K562 (cell line): ENCODE results near the gene RNF112. TPM values are rescaled to one million over a fixed set of nuclear protein-coding genes. Genes with fewer than 3 reads are reported as not detected.
A peak's percentile ranks its signal among the peaks of the same experiment; 100 is the strongest.

Experiments used
- ATAC-seq: fragments of 200-7000 bp; cut with Tn5 transposase; 3 replicates; pipeline ENCODE4 v1.9.1; 2020; ENCODE audit warnings: moderate library complexity
- BruUV-seq: library from RNA; stranded (reverse); fragments of 400-500 nt; replicated peaks from 2 replicates; lab custom pipeline; 2021; lab: Mats Ljungman, UMichigan
- CTCF ChIA-PET: fragments of 300-600 bp; formaldehyde crosslinking; extraction: SDS; loops from one replicate; lab custom pipeline; 2021; ENCODE audit warnings: low intra/inter-chr PET ratio; lab: Yijun Ruan, JAX
- POLR2A ChIA-PET: fragments of 300-600, 350-650 bp; sonication (Branson Sonifier 250); formaldehyde crosslinking; extraction: SDS; loops from one replicate; lab custom pipeline; 2021; ENCODE audit warnings: antibody characterized with exemption, inconsistent platforms; lab: Yijun Ruan, JAX
- DNase-seq, 4 experiments: peaks; one replicate each; pipeline versions ENCODE4 v3.0.0 to v3.0.0-alpha.2; 2011 to 2018; ENCODE audit warnings: low spot score in 3 of 4, mixed read lengths in 3 of 4; ENCODE audit errors: extremely low read depth in 1 of 4
- FAIRE-seq: peaks from 2 replicates; lab custom pipeline; 2011; peaks lifted over from hg19 to GRCh38; lab: Jason Lieb, UNC
- H2AFZ ChIP-seq: 2 replicates; pipeline ENCODE4 v1.6.0; 2011; ENCODE audit warnings: low read depth, low read length, control low read depth, inconsistent platforms
- H3K27ac ChIP-seq: fragments of 200-600 bp; 3 replicates; pipeline ENCODE4 v1.8.0; 2011; ENCODE audit warnings: low read depth, mild to moderate bottlenecking, control low read depth, inconsistent platforms, low read length, moderate library complexity, mixed read lengths; ENCODE audit errors: extremely low read depth
- H3K27me3 ChIP-seq, 2 experiments: fragments of 300-600 bp in 1 of 2; 2 replicates in 1 of 2; 3 replicates in 1 of 2; pipeline versions ENCODE4 v1.6.0 to v1.8.0; 2011; ENCODE audit warnings: inconsistent platforms in 2 of 2, low read length in 2 of 2, mild to moderate bottlenecking in 1 of 2, mixed read lengths in 1 of 2, moderate library complexity in 1 of 2; ENCODE audit not compliant: control insufficient read depth in 2 of 2, insufficient read depth in 2 of 2
- H3K36me3 ChIP-seq: fragments of 300-600 bp; 3 replicates; pipeline ENCODE4 v1.8.0; 2011; ENCODE audit warnings: mild to moderate bottlenecking, low read length, inconsistent platforms; ENCODE audit not compliant: control insufficient read depth, insufficient read depth
- H3K4me1 ChIP-seq, 2 experiments: fragments of 200-600 bp in 1 of 2; replicated peaks in 1 of 2; 2 replicates in 1 of 2; 3 replicates in 1 of 2; pipeline versions ENCODE4 v1.5.1 to v1.8.0; 2011; ENCODE audit warnings: inconsistent platforms in 2 of 2, low read length in 2 of 2, mild to moderate bottlenecking in 1 of 2, mixed read lengths in 1 of 2, moderate library complexity in 1 of 2; ENCODE audit not compliant: control insufficient read depth in 2 of 2, insufficient read depth in 2 of 2
- H3K4me2 ChIP-seq: 2 replicates; pipeline ENCODE4 v1.6.1; 2011; ENCODE audit warnings: low read length, control low read depth, inconsistent platforms, mixed read lengths; ENCODE audit not compliant: insufficient read depth
- H3K4me3 ChIP-seq: fragments of 200-600 bp; sonication (generic), shearing (Covaris generic); 2 replicates; pipeline ENCODE4 v1.5.1; 2016; ENCODE audit warnings: control low read depth, inconsistent platforms
- H3K79me2 ChIP-seq: fragments of 200-600 bp; 3 replicates; pipeline ENCODE4 v1.8.0; 2011; ENCODE audit warnings: low read length, inconsistent platforms; ENCODE audit not compliant: control insufficient read depth, insufficient read depth
- H3K9ac ChIP-seq, 2 experiments: 2 replicates each; pipeline versions ENCODE4 v1.6.0 to v1.6.1; 2011; ENCODE audit warnings: low read depth in 2 of 2, low read length in 2 of 2, control low read depth in 1 of 2, inconsistent platforms in 1 of 2, mild to moderate bottlenecking in 1 of 2, mixed read lengths in 1 of 2; ENCODE audit not compliant: insufficient read depth in 1 of 2
- H3K9me1 ChIP-seq: one replicate; pipeline ENCODE4 v1.6.0; 2011; ENCODE audit warnings: inconsistent platforms, mild to moderate bottlenecking, low read length, moderate library complexity; ENCODE audit not compliant: control insufficient read depth, insufficient read depth
- H3K9me3 ChIP-seq: replicated peaks from 2 replicates; pipeline ENCODE4 v1.5.1; 2011; ENCODE audit warnings: low read depth, low read length, inconsistent platforms; ENCODE audit not compliant: control insufficient read depth, insufficient read depth
- H4K20me1 ChIP-seq: replicated peaks from 2 replicates; pipeline ENCODE4 v1.6.1; 2011; ENCODE audit warnings: low read length, inconsistent platforms, mixed read lengths; ENCODE audit not compliant: control insufficient read depth, insufficient read depth
- CBX2 ChIP-seq: fragments of 200-600 bp; sonication (generic); IDR thresholded peaks from one replicate; pipeline ENCODE4 v1.6.1; 2012; ENCODE audit warnings: mild to moderate bottlenecking, low read length, inconsistent platforms; ENCODE audit not compliant: insufficient read depth, poor library complexity, severe bottlenecking
- CHAMP1 ChIP-seq: fragments of 450-650 bp; IDR thresholded peaks from 2 replicates; pipeline ENCODE4 v1.6.1; 2016; ENCODE audit warnings: mild to moderate bottlenecking
- CSDE1 ChIP-seq, 2 experiments: fragments of 450-650 bp; IDR thresholded peaks; 2 replicates each; pipeline ENCODE4 v1.6.1; 2016; ENCODE audit warnings: mild to moderate bottlenecking in 1 of 2
- HDGF ChIP-seq: fragments of 450-650 bp; IDR thresholded peaks from 2 replicates; pipeline ENCODE4 v1.6.1; 2016
- NFE2 ChIP-seq: IDR thresholded peaks from 2 replicates; pipeline ENCODE4 v1.6.1; 2014; ENCODE audit warnings: antibody characterized with exemption, low read depth
- NFIC ChIP-seq: fragments of 450-650 bp; IDR thresholded peaks from 2 replicates; pipeline ENCODE4 v1.6.1; 2017; ENCODE audit warnings: mild to moderate bottlenecking, inconsistent platforms
- SMAD4 ChIP-seq: fragments of 250-450 bp; sonication (Bioruptor Pico); conservative IDR thresholded peaks from 2 replicates; pipeline ENCODE4 v1.8.0; 2021; ENCODE audit warnings: inconsistent platforms, mild to moderate bottlenecking, moderate library complexity
- SMARCA5 ChIP-seq: fragments of 450-650 bp; IDR thresholded peaks from 2 replicates; pipeline ENCODE4 v1.6.1; 2016
- SRSF1 ChIP-seq: fragments of 200-400 bp; formaldehyde crosslinking; IDR thresholded peaks from 2 replicates; pipeline ENCODE4 v1.6.1; 2017; ENCODE audit warnings: mild to moderate bottlenecking, low read depth, low read length, moderate library complexity
- TSC22D4 ChIP-seq: fragments of 450-650 bp; IDR thresholded peaks from 2 replicates; pipeline ENCODE4 v1.6.1; 2016; ENCODE audit warnings: missing genetic modification characterization, missing biosample characterization, control low read depth
- ZBTB7A ChIP-seq: IDR thresholded peaks from 2 replicates; pipeline ENCODE4 v1.6.1; 2011; ENCODE audit warnings: low read depth, mild to moderate bottlenecking, low read length, moderate library complexity, borderline replicate concordance; ENCODE audit not compliant: control insufficient read depth
- ZBTB8A ChIP-seq: fragments of 450-650 bp; IDR thresholded peaks from 2 replicates; pipeline ENCODE4 v1.6.1; 2018; ENCODE audit warnings: mild to moderate bottlenecking, moderate library complexity; ENCODE audit not compliant: partially characterized antibody
- ZFP36 ChIP-seq: fragments of 150-350 bp; IDR thresholded peaks from 2 replicates; pipeline ENCODE4 v1.6.1; 2018; ENCODE audit warnings: low read length, low read depth; ENCODE audit not compliant: partially characterized antibody
- ZNF232 ChIP-seq: sonication (generic); formaldehyde crosslinking; IDR thresholded peaks from 2 replicates; pipeline ENCODE4 v1.8.0; 2022; ENCODE audit warnings: mild to moderate bottlenecking, missing genetic modification reagents
- WGBS: fragments of 100-300 bp; shearing (Covaris generic); methylation state at CpG from one replicate; pipeline ENCODE4 v1.1.6; 2016; ENCODE audit warnings: low coverage, mixed read lengths; ENCODE audit not compliant: insufficient coverage; ENCODE audit errors: missing lambda C conversion rate; 5-methylcytosine and 5-hydroxymethylcytosine counted together
- in situ Hi-C: fragments of 300-500 bp; cut with MboI; formaldehyde crosslinking; loops from 4 replicates; pipeline ENCODE4 v1.15.0; 2018; ENCODE audit warnings: inconsistent platforms, mixed read lengths
- intact Hi-C: fragments of 100-400 bp; cut with micrococcal nuclease; formaldehyde crosslinking; loops from 2 replicates; pipeline ENCODE4 v1.14.2; 2022
- polyA plus RNA-seq, 8 experiments: library from polyadenylated mRNA; depleted of rRNA in 4 of 8; stranded (reverse) in 5 of 8; unstranded in 3 of 8; fragments of >200 nt; fragmentation: Nextera tagmentation in 2 of 8; fragmentation: Illumina TruSeq in 1 of 8; extraction: Ambion mirVana in 2 of 8; extraction: Trizol in 1 of 8; gene quantifications; 2 replicates each; pipeline versions ENCODE4 v1.2.1 to v1.2.3, GENCODE V29; 2011 to 2014; ENCODE audit warnings: inconsistent platforms in 1 of 8, missing spikeins in 1 of 8
- total RNA-seq, 7 experiments: library from RNA; depleted of rRNA in 6 of 7; stranded (reverse); fragments of >200 nt in 6 of 7; fragmentation: Illumina TruSeq in 2 of 7; extraction: Trizol in 2 of 7; gene quantifications; 2 replicates each; pipeline versions ENCODE4 v1.2.1 to v1.2.3, GENCODE V29; 2011 to 2021; ENCODE audit warnings: low replicate concordance in 1 of 7

RNF112 gene
- total and polyA plus RNA-seq, 9 of the 15 experiments (the other 6 are each of a cell fraction or from before 2014, with no cell fraction given): 0.05 TPM; not detected in 8

DNA sequence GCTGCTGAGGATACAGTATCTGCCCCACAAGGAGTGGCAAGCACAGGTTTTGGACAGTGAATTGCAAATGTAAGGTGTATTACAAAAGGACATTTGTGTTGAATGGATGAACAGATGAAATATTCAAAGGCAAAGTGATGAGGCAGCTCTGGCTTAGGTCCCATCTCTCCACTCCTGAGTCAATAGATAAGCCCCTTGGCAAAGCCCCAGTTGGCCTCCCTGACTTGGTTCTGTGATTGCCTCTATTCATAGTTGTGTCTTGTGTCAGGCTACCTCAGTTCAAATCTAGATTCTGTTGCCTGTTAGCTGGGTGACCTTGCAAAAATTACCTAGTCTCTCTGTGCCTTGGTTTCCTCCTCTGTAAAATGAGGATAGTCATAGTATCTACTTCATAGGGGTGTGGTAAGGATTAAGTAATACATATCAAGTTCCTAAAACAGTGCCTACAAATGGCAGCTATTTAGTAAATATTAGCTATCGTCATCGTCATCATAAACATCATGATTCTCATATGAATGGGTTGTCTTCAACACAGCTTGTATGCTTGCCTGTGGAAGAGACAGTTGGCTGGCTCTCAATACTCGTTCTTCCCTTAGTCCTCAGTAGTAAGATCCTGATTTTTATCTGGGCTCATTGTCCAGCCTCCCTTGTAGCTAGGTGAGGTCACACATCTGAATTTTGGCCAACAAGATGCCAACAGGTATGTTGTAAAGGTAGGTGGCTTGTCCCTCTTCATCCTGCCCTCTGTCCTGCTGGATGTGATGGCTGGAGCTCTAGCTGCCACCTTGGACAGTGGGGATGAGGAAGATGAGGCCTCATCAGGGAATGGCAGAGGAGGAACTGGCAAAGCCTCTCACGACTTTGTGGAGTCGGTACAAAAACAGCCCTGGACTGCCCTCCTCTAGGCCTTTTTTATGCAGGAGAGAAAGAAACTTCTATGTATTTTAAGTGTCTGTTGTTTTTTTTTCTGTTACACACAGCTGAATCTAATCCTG lies 21.9 kb upstream of the RNF112 start:
- ChIA-PET CTCF (no interaction called here), POLR2A (interaction anchor here (1.0 to 2.0 kb wide), 2 partner anchors 11 to 130 kb away, joined by 3 to 5 read pairs; partner anchors contain the start of gene MAPK7)
- 37% methylated on average over 5 of the region's 5 CpGs for WGBS
- no peaks in the 10 kb centered on the region; the same call in 1 of the 3 replicates for H3K36me3 ChIP-seq
- intact Hi-C loops: no loop called here
- H3K9ac ChIP-seq: no peak overlapping the region
- BruUV-seq: no TSS peak
- H3K27me3 ChIP-seq: no peaks in the 10 kb centered on the region
- no peaks in the 10 kb centered on the region for H3K79me2 ChIP-seq
- H2AFZ ChIP-seq: no peak overlapping the region
- ATAC-seq (no peak), DNase-seq (no peak), FAIRE-seq (no peak)
- in situ Hi-C loops: no loop called here
- H4K20me1 ChIP-seq: no peaks in the 10 kb centered on the region
- no peak overlapping the region for H3K4me2 ChIP-seq
- H3K9me3 ChIP-seq: no peaks in the 10 kb centered on the region
- H3K4me3 ChIP-seq: no peak overlapping the region
- H3K4me1 ChIP-seq: peaks cover 3 to 25% of the 10 kb centered on the region in 2 experiments; a peak in 4 of 5 replicates
- H3K27ac ChIP-seq: no peak overlapping the region
- no peaks in the 10 kb centered on the region for H3K9me1 ChIP-seq
- TF ChIP-seq NFIC: 0 out of 2 replicates have a peak, but pooled peaks have one; percentile 25
- peak; percentile 71 for TF ChIP-seq ZFP36
- TF ChIP-seq CBX2: no peak

GRCh38 chr17:19390951-19391350 lies 20.1 kb upstream of the RNF112 start:
- intact Hi-C loops (no loop called here), in situ Hi-C loops (no loop called here)
- no peaks in the 10 kb centered on the region for H3K9me3 ChIP-seq
- no peak overlapping the region for H2AFZ ChIP-seq
- H3K9me1 ChIP-seq: no peaks in the 10 kb centered on the region
- H3K4me2 ChIP-seq: no peak overlapping the region
- H3K36me3 ChIP-seq: no peaks in the 10 kb centered on the region
- ATAC-seq (no peak), FAIRE-seq (no peak), DNase-seq (no peak)
- H4K20me1 ChIP-seq: no peaks in the 10 kb centered on the region
- CTCF ChIA-PET: no interaction called here
- POLR2A ChIA-PET: interaction anchor here (2.0 kb wide), 1 partner anchor 13 kb away, joined by 5 read pairs; the partner anchor contains the start of gene MAPK7
- H3K9ac ChIP-seq: no peak overlapping the region
- H3K4me1 ChIP-seq: peaks cover 0 to 12% of the 10 kb centered on the region in 2 experiments; a peak in 3 of 5 replicates
- H3K79me2 ChIP-seq: no peaks in the 10 kb centered on the region
- H3K4me3 ChIP-seq: no peak overlapping the region
- no peak overlapping the region for H3K27ac ChIP-seq
- no TSS peak for BruUV-seq
- no peaks in the 10 kb centered on the region for H3K27me3 ChIP-seq
- WGBS: 0% methylated on average over 2 of the region's 2 CpGs
- TF ChIP-seq SRSF1 (no peak), ZBTB7A (no peak), CSDE1 (IDR thresholded peaks at IDR 0.05) (no peak), SMARCA5 (no peak), ZNF232 (CRISPR knock-in tag) (no peak), TSC22D4 (tag) (no peak), CHAMP1 (no peak), SMAD4 (CRISPR knock-in tag) (no peak), HDGF (no peak), ZBTB8A (no peak), NFE2 (no peak)
